22Rv1 (cell line): ENCODE data around the gene PDPN.

Source experiments
- CTCF ChIP-seq: fragments of 450-650 bp; IDR thresholded peaks from 2 replicates; pipeline ENCODE4 v1.5.1; 2017; ENCODE audit warnings: mild to moderate bottlenecking
- ZFX ChIP-seq: fragments of 450-650 bp; IDR thresholded peaks from 2 replicates; pipeline ENCODE4 v1.6.1; 2017; ENCODE audit warnings: antibody characterized with exemption, borderline replicate concordance

GRCh38 chr1:13587256-13588030 is 3.8 kb downstream of the PDPN start:
- TF ChIP-seq CTCF (no peak), ZFX (no peak)
